HG02571 (cell line): ENCODE results near the gene COX7B2.

Experiments
- ATAC-seq: cut with Tn5 transposase; IDR thresholded peaks from one replicate; pipeline ENCODE4 v1.9.1; 2021; ENCODE audit warnings: mild to moderate bottlenecking, moderate library complexity; ENCODE audit not compliant: unreplicated experiment

COX7B2 gene, protein sequence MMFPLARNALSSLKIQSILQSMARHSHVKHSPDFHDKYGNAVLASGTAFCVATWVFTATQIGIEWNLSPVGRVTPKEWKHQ

DNA sequence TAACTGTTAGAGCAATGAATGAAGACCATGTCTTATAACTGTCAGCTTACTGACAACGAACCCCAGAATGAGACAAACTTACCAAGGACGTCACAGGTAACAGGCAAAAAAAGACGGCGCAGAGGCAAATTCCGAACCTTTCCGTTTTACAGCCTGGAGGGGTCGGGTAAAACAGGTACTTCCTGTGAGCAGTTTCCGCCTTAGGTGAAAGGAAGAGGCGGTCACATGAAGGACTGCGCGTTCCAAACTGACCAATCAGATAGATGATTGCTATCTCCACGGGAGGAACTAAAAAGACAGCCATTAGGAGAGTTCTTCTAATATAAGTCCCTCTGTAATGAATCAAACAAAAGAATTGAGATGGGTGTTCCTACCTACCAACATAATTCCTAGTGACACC, at the start of gene COX7B2:
TSS of gene COX7B2 (minus strand) at position 168 of the 400 bp plus-strand sequence. CDS start 174,053 bp downstream, outside the sequence.
- no peak for ATAC-seq

DNA sequence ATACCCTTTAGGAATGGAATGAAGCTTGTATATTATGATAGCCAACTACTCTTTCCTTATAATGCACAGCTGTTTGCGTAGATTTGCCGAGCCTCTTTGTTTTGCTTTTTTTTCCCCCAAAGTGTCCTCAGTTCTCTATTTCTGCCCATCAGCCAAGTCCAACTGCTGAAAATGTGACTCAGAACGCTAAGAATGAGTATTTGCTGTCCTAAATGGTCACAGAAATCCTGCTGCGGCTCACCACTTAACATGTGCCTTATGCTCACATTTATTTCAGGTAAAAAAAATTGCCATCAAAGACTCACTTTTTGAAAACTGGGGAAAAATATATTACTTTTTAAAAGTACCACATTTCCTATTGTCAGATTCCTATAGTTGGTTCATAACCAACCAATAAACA, 47.4 kb upstream of the COX7B2 start:
- ATAC-seq = no peak

DNA sequence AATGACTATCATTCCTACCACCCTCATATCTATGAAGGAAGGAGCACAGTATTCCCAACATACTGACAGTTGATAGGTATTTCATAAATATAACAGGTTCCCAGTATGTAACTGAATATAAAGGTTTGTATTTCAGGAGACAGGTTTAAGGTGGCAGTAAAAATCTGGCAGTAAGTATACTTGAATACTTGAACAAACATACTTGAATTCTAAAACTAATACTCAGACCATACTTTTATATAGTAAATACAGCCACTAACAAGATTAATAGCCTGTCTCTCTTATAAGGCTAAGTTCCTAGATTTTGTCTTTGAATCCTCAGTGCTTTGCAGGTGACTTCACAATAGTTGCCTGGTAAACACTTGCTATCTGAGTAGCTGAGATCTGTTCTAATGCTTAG, 46.6 kb upstream of the COX7B2 start:
- no peak for ATAC-seq

DNA sequence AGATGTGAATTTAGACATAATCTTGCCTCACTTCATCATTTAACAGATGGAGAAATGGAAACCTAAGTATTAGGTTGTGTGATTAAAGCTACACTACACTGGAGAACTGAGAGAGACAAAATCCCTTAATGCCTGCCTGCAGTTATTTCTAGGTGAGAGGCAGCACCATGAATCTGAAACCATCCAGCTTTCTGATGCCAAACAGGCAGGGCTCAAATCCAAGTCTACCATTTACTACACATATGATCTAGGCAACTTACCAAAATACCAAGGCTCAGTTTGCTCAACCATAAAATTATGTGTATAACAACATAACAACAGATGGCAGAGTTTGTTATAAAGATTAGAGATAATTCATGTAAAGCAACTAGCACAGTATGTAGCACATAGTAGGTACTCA, 45.6 kb upstream of the COX7B2 start:
- no peak for ATAC-seq

DNA sequence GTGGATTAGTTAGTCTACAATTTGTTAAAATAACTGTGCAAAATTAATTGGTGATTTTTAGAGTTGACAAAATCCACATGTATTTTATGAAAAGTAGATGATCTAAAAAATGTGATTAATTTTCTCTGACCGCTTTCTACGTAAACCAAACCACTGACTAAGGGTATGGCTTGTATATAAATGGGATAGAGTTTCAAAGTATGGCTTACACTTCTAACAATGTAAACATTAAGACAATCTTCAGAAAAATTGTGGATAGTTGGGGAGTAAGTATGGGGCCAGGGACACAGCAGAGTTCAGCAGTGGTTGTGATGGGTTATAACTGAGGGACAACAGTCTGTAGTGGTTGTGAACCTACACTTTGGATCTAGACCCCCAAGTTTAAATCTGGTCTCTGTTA, 44.5 kb upstream of the COX7B2 start:
- no peak for ATAC-seq

DNA sequence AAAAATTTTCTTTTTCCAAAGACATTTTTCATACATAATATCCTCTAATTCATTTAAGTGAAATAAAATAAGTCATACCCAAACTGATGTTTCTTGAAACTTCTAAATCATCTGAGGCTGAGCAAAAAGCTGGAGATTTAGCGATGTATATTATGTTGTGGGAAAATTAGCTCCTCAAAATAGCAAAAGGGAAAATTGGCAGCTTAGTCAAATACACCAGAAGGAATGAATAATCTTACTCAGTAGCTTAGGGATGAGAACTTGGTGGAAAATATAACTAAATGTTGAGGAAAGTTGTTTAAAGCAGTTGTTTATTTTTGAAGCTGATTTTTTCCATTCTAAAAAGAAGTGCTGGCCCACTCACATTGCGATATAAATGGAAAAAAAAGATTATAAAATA, 43.4 kb upstream of the COX7B2 start:
- no peak for ATAC-seq

DNA sequence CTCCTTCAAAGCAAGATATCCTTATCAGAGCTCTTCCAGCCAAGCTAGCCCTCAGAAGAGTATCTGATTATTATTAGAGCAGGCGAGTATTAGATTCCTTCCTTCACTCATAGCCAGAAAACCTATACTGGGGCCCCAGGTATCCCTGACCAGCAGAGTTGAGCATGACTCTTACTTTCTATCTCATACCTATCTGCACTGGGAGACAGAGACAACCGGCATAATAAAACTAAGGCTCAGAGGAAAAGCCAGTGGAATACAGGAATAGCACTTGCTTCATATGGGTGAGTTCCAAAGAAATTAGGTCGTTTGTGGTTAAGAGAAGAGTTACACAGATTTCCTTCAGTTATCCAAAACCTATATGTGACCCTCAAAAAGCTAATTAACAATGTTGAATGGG, 41.8 kb upstream of the COX7B2 start:
- ATAC-seq = no peak

DNA sequence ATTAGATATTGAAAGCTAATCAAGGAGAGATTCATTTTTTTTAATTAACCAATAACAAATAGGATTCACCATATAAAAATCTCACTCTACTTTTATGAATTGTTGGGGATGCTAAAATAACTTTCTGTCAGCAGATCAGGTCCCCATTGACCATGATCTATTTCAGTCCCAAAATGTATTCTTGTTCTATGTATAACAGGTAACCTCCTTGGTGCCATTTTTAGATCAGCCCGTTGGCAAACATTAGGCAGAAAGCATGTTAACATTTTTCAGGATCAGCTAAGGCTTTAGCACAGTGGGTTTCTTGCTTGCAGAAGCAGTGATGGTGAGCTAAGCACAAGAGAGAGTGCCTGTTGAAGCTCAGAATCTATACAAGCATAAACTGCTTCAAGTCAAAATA, 40.8 kb upstream of the COX7B2 start:
- ATAC-seq = no peak

DNA sequence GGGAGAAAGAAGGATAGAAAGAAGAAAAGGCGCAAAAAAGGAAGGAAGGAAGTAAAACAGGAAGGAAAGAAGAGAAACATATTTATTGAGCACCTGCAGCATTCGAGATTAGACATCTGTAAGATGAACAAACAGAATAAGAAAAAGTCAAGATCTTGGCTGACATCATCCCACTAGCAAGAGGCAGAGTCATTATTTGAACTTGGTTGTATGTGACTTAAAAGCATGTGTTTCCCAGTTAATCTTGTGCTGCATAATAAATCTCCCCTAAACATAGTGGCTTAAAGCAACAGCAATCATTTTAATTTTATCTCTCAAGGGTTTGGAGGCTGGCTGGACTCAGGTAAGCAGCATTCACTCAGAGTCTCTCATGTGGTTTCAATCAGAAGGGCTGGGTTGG, 38.5 kb upstream of the COX7B2 start:
- no peak for ATAC-seq

DNA sequence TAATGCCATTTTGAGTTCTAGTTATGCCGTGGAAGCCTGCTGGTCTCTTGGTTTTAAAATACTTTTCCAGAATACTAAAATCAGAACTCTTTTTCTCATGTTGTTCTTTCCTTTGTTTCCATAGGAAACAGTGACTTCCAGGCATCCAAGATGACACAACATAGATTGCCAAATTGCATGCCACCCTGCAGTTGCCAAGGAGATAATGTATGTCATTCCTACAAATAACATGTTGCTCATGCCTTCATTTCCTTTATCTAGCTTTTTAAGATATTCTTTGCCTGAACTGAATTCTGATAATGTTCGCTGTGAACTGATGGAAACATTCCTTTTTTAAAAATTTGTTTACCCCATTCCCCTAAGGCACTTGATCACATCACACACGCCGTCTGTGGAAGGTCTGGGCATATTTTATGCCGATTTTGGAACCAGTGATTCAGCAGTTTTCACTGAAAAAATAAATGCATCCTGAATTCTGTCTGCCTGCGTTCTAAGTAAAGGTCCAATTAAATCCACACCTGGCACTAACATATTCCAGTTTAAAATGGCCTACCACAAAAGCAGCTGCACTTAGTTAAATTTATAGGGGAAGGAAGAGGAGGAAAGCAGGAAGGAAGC, 38.0 kb upstream of the COX7B2 start:
- no peak for ATAC-seq

DNA sequence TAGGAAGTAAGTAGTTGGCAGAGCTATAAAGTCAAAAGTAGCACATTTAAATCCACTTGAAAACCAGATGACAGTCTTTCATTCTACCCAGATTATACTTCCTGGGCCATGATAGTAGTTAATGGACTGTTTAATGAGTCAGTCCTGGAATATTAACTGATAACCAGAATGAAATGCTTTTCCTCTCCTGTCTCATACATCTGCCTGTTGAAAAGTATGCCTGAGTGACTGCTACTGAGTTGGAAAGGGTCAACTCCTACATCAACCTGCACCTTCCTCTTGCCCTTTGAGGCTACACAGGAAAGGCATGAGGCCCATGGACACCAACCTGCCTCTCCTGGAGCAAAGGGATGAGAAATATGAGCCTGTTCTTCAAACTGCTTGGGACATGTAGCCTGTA, 36.0 kb upstream of the COX7B2 start:
- no peak for ATAC-seq

DNA sequence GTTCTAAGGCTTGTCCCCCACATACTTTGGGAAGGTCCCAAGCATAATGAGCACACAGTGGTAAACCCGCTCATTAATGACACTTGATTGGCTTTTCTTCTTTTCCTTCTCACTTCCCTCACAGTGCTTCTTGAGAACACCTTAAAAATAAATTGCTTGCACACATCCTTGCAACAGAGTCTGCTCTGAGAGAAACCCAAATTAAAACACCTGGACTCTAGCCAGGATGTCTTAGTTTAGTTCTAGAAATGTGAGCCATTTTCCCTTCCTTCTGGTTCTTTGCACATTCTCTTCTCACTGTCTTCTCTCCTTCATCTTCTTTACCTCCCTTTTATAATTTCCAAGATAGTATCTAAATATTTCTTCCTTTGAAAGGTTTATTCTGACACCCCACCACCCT, 35.3 kb upstream of the COX7B2 start:
- ATAC-seq = no peak

DNA sequence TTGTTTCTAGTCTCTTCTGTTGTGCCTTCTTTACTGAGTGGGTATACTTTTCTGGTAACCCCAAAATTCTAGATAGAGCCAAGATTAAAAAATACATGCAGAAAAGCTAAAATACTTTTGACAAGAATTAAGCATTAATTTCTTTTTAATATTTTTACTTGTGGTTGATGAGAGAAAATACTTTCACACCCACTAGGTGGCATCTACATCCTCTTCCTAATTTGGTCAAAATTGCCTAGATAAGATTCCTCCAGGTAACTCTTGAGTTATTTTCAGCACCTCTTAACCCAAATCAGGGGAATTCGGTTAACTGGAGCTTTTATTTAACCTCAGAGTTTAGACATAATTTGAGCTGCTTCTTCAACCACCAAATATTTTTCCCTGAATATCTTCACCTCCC, 28.4 kb upstream of the COX7B2 start:
- ATAC-seq = no peak

DNA sequence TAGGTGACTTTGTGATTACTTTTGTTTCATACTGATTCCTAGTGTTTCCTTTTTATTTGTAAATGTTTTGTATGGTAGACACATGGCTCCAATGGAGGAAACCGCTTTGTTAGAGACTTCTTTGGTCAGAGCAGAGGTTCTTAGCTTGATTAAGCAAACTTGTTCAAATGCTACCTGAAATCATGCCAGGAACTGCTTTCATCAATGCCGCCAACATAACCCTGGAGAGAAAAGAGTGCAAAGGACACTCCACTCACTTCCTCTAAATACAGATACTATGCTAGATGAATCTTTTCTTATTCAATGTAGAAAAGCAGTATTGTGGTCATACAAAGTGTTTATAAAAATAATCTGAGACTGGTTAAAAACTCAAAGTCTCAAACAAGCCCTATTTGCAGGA, 25.7 kb upstream of the COX7B2 start:
- ATAC-seq = no peak

DNA sequence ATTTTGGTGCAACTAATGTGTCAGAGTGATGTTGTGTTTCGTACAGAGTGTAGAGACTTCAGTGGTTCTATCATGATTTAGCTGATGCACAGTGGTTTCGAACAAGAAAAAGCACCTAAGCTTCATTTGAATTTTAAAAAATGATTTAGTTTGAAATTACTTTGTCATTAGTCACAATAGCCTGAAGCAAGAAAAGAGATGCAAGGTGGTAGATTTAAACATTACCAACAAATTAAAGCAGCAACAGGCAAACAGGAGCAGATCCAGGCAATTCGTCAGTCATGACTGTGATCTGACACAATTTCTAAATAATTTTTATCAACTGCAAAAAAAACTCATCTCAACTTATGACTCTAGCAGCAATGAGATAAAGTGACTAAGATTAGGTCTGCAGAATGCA, 24.6 kb upstream of the COX7B2 start:
- ATAC-seq = no peak

DNA sequence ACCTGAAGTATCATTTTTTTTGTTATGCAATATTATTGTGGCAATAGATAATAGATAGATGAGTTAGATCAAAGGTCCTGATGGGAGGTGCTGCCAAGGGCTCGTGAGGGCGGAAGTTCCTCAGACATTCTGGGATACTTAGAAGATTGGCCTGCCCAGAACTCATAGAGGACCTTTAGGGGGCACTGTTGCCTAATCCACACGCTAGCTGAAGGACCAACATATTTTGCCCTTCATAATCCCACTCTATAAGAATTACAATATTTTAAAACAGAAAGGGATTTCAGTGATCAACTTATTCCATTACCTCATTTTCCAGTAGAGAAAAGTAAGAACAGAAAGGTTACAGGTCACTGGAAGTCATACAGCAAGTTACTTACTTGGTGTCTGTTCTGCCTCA, 22.9 kb upstream of the COX7B2 start:
- ATAC-seq = no peak

DNA sequence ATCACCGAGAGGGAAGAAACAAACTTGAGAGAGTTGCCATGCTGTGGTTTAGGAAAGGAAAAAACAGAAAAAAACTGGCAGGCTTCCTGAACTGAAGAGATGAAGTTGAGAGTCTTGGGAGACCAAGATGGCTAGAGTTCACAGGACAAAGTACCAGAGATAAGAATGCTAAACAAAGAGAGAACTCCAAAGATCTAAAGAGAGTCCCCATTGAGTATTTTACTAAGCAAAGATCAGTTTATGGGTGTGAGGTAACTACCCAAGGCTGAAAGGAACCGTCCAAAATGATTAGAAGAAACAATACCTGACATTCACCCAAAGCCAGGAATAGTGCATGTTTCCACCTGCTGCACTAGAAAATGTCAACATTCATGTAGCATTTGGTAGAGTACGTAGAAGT, 21.8 kb upstream of the COX7B2 start:
- ATAC-seq = no peak

DNA sequence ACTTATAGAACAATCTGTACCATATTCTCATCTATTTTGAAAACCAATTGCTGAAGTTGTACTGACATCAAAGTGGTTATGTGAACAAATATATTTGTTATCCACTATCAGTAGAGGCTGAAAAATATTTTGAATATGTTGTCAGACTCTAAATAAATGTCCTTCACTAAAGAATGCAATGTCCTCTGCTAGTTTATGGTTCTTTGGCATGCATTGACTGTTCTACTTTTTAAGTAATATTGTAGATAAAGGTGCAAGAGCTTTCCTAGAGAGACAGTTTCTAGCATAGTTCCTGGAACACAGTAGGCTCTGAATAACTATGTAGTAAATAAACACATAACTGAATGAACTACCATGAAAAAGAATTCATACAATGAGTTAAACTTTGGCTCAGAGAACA, 18.2 kb upstream of the COX7B2 start:
- ATAC-seq = no peak

DNA sequence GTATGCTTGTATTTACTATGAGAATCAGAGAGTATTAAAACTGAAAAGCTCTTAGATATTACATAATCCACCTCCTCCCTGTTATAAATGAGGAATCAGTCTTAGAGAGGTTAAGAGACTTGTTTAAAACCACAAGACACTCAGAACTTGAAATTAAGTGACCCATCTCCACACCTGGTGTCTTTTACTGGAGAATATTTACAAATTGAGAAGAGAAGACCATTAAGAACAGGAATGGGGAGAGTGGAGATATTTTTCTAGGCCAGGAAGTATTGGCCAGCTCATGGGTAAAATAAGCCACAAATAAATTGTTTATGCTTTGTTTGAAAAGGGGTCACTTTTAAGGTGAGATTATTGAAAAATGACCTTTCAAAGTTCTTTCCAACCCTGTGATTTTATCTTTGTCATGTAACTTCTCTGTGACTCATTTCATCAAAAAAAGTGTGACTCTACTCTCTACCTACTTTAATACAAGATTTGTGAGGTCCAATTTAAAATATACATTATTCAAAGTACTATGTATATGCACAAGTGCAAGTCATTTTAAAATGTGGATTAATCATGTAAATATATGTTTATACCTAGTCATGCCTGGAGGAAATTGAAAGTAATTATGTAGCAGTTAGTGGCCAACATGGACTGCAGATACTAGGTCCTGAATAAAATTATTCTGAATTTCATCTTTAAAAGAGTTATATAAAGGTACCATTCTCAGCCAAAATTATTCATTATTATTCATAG, 15.9 kb upstream of the COX7B2 start:
- no peak for ATAC-seq

DNA sequence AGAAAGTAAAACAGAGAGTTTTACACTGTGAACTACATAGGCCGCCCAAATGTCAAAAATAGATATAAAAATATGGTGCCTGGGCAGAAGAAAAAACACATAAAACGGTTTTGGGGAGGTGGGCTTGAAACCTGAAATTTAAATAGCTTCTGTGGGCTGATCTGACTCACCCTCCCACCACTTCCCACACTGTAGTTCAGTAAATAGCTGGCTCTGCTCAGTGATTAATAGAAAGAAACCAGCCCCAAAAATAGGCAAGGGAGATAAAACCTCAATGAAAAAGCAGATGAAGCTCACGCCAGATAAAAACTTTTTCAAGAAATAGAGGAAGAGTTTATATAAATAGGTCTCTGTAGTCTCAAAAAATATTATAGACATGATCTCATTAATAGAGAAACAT, 13.2 kb upstream of the COX7B2 start:
- no peak for ATAC-seq

DNA sequence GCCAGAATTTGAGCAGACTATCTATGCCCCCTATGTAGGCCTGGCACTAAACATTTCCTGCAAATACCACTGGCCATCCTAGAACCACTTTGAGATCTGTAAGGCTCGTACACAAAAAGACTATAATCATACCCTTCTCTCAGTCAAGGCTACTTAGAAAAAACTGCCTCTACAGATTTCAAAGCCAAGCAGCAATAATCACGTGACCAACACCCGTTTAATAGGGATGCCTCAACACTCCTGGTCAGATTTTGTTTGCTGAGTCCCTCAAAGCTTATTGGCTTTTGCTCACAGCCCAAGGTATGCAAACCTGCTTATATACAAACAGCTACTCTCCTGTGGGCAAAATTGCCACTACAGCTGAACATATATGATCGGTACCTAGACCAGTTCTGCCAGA, 897 bp downstream of the COX7B2 start:
- ATAC-seq = no peak

DNA sequence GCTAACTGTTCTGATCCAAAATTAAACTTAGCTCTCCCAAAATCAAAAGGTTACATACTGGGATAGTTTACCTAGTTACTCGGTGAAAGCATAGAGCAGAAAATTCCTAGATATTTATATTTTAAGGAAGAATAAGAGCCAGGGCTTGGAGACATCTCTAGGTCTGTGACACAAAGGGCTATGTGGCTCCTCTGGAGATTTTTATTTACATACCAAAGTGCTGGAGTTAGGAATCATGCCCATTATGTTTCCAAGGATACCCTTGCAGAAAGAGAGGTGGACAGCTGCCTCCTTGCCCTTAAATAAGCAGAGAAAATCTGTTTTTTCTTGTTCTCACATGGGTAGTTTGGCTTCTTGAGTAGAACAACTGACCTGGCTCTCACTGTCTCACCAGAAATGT, 9.0 kb downstream of the COX7B2 start:
- no peak for ATAC-seq

DNA sequence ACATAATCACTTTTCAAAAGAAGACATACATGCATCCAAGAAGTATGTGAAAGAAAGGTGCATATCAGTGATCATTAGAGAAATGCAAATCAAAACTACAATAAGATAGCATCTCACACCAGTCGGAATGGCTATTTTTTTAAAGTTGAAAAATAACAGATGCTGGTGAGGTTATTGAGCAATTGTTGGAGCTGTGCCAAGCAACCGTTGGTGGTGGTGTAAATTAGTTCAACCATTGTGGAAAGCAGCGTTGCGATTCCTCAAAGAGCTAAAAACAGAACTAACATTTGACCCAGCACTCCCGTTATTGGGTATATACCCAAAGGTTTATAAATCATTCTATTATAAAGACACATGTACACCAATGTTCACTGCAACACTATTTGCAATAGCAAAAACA, 14.2 kb downstream of the COX7B2 start:
- ATAC-seq = no peak
